ENCODE data around the gene HIVEP1. TPM values are rescaled to one million over a fixed set of nuclear protein-coding genes. Genes with fewer than 3 reads are reported as not detected.

The HIVEP1 gene
- total RNA-seq (2021), result 24.2 and 32.6 TPM in 2 replicates
- percentile 84 among the genes with signal in this experiment for Bru-seq, nascent RNA
- BruChase-seq, experiment 1, labeled RNA remaining after a 2-hour chase, result percentile 90 among the genes with signal in this experiment
- BruChase-seq, experiment 2, labeled RNA remaining after a 6-hour chase, result percentile 67 among the genes with signal in this experiment
- long read RNA-seq, partial matches to known transcripts, result 4 of 5 reads
- long read RNA-seq, other reads (novel, unspliced or antisense), result 1 of 5 reads

- peak within 1 kb of the TSS; percentile 67 for H3K27ac ChIP-seq
- ChIA-PET POLR2A (ENCODE audit: unreplicated experiment) (interaction anchor here (0.7 to 0.8 kb wide), 2 partner anchors 243 to 310 kb away, joined by 4 to 6 read pairs; no protein-coding TSS in a partner anchor), CTCF (interaction anchor here (0.6 to 0.7 kb wide), 3 partner anchors 222 to 991 kb away, joined by 3 to 6 read pairs (median 3); no protein-coding TSS in a partner anchor)
- H4K20me1 ChIP-seq (ENCODE audit: insufficient read depth), result no peaks in the 10 kb centered on the region
- no TSS peak for BruUV-seq (replicated peaks)
- peaks cover 45% of the 10 kb centered on the region for H3F3A ChIP-seq (ENCODE audit: insufficient read depth, low read depth)
- intact Hi-C loops (cut with micrococcal nuclease; ENCODE audit: unreplicated experiment), result loop anchor here (2.0 to 5.0 kb wide), 3 partner anchors 135 to 595 kb away; no protein-coding TSS in a partner anchor
- peaks cover 36% of the 10 kb centered on the region for H3K4me1 ChIP-seq (replicated peaks; ENCODE audit: insufficient read depth)
- H3K4me2 ChIP-seq, result peak within 1 kb of the TSS; percentile 96
- no peaks in the 10 kb centered on the region for H3K9me2 ChIP-seq (ENCODE audit: insufficient read depth)
- H3K9me3 ChIP-seq (ENCODE audit: insufficient read depth, low read depth), result peaks cover 12% of the 10 kb centered on the region
- H3K36me3 ChIP-seq (ENCODE audit: low read depth), result peaks cover 28% of the 10 kb centered on the region
- H3K4me3 ChIP-seq, result peak within 1 kb of the TSS; percentile 71
- H3K79me2 ChIP-seq (ENCODE audit: low read depth), result peaks cover 42% of the 10 kb centered on the region
- DNase-seq, result no peak
- no peaks in the 10 kb centered on the region for H3K27me3 ChIP-seq (ENCODE audit: insufficient read depth, low read depth)
- TF ChIP-seq CTCF (conservative IDR thresholded peaks at IDR 0.05) (no peak), EZH2 (IDR thresholded peaks at IDR 0.05; ENCODE audit: low read depth) (no peak)
- peak within 1 kb of the TSS; percentile 79 for H2AFZ ChIP-seq
These were observed at the start of gene HIVEP1 for GRCh38 chr6:12012038-12012557. Gene HIVEP1 (plus strand): TSS chr6:12012312. CDS start chr6:12015629, 3,317 bp downstream.

- POLR2A ChIA-PET (ENCODE audit: unreplicated experiment), result no interaction called here
- CTCF ChIA-PET, result no interaction called here
These were observed 48.2 kb upstream of the HIVEP1 start for GRCh38 chr6:11963756-11964500.

More at GRCh38 chr6:11963756-11964500, 48.2 kb upstream of the HIVEP1 start:
- no peak overlapping the region for H2AFZ ChIP-seq
- H3K4me3 ChIP-seq, result no peak overlapping the region
- no peaks in the 10 kb centered on the region for H3F3A ChIP-seq (ENCODE audit: insufficient read depth, low read depth)
- H4K20me1 ChIP-seq (ENCODE audit: insufficient read depth), result no peaks in the 10 kb centered on the region
- H3K36me3 ChIP-seq (ENCODE audit: low read depth), result no peaks in the 10 kb centered on the region
- no peak overlapping the region for H3K4me2 ChIP-seq
- no peaks in the 10 kb centered on the region for H3K4me1 ChIP-seq (replicated peaks; ENCODE audit: insufficient read depth)
- no peaks in the 10 kb centered on the region for H3K9me2 ChIP-seq (ENCODE audit: insufficient read depth)
- no peak for DNase-seq
- no TSS peak for BruUV-seq (replicated peaks)
- H3K79me2 ChIP-seq (ENCODE audit: low read depth), result no peaks in the 10 kb centered on the region
- H3K27me3 ChIP-seq (ENCODE audit: insufficient read depth, low read depth), result no peaks in the 10 kb centered on the region
- intact Hi-C loops (cut with micrococcal nuclease; ENCODE audit: unreplicated experiment), result no loop called here
- H3K9me3 ChIP-seq (ENCODE audit: insufficient read depth, low read depth), result no peaks in the 10 kb centered on the region
- TF ChIP-seq EZH2 (IDR thresholded peaks at IDR 0.05; ENCODE audit: low read depth) (no peak), CTCF (conservative IDR thresholded peaks at IDR 0.05) (no peak)
- no peak overlapping the region for H3K27ac ChIP-seq

Measured in PC-9 (cell line).